LNCaP clone FGC (cell line): ENCODE data around the gene PCDHGA11.

Source experiments
- DNase-seq: peaks from one replicate; pipeline ENCODE4 v3.0.0-alpha.2; 2011; ENCODE audit warnings: low read depth
- H3K4me3 ChIP-seq: 2 replicates; pipeline ENCODE4 v1.5.1; 2011; ENCODE audit warnings: mild to moderate bottlenecking, low read depth, low read length, control low read depth
- CTCF ChIP-seq: IDR thresholded peaks from 2 replicates; pipeline ENCODE4 v1.5.1; 2012; ENCODE audit warnings: mild to moderate bottlenecking; ENCODE audit not compliant: control insufficient read depth, insufficient read depth; ENCODE audit errors: extremely low read depth

PCDHGA11 gene

GRCh38 chr5:141465351-141465750 lies 44.5 kb downstream of the PCDHGA11 start:
- no peak overlapping the region for H3K4me3 ChIP-seq
- TF ChIP-seq CTCF, result no peak
- no peak for DNase-seq
